GM19099 (cell line): ENCODE measurements around the gene TANC2.

Experiments
- POLR2A ChIP-seq: IDR thresholded peaks from 3 replicates; pipeline ENCODE4 v1.6.1; 2011; ENCODE audit warnings: low read depth; ENCODE audit not compliant: insufficient read length; ENCODE audit errors: extremely low read depth

TANC2 gene

DNA sequence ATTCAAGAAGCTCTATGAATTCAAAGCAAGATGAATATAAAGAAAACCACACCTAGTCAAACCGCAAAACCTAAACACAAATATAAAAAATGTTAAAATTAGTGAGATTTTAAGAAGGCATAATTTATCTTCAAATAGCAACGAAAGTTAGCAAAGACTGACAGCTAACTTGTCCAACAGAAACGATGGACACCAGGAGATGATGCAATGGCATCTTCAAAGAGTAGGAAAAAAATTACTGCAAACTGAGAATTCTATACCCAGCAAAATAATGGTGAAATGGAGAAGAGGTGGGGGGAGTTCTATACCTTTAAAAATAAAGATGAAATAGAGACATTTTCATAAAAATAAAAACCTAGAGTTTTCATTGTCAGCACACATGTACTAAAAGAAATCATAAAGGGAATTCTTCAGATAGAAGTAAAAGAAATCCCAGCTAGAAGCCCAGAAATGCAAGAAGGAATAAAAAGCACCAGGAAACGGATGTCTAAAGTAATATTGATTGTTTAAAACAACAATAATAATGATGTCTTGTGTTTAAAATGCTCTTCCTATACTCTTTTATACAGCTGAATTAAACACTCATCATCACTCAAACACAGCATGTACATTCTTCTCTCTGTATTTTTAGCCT, 24.6 kb upstream of the TANC2 start:
- TF ChIP-seq POLR2A, result no peak

DNA sequence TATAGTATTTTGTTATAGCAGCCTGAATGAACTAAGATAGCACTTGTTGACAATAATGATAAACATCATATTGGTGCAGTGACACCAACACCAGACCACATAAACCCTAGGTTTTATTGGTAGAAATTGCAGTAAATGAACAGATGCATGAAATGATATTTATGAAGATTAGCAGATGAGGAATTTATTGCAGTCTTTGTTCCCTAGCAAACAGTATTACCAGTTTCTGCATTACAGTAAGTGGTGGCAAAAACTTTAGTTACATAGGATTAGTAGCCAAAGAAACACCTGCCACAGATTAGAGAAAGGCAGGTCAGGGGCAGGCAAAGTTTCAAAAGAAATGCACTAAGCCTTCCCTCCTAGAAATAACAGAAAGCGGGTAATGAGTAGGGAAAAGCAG, 17.7 kb upstream of the TANC2 start:
- no peak for TF ChIP-seq POLR2A

DNA sequence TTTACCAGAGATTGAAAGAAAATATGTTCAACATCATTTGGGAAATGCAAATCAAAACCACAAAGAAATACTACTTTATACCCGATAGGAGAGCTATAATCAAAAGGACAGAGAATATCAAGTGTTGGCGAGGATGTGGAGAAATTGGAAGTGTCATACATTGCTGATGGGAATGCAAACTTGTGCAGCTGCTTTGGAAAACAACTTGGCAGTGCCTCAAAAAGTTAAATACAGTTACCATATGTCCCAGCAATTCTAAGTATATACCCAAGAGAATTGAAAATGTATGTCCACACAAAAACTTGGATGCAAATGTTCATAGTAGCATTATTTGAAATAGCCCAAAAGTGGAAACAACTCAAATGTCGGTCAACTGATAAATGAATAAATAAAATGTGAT, 17.0 kb upstream of the TANC2 start:
- no peak for TF ChIP-seq POLR2A

DNA sequence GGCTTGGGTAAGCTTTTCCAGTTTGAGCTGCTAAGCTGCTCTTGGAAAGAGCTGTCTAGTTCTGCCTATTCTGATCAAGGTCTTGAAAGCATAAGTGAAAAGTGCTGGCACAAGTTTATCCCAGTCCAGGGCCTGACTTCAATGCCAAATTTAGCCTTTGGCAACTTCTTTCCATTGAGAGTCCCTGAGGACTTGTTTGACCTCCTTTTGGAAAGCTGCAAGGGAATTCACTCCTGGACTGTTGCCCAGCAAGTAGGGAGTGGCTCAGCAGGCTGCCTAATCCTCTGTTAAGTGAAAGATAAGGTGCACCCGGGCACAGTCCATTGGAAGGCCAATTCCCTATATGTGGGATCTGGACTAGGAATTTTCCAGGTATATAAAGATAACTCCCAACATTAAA, 16.0 kb upstream of the TANC2 start:
- TF ChIP-seq POLR2A, result no peak

DNA sequence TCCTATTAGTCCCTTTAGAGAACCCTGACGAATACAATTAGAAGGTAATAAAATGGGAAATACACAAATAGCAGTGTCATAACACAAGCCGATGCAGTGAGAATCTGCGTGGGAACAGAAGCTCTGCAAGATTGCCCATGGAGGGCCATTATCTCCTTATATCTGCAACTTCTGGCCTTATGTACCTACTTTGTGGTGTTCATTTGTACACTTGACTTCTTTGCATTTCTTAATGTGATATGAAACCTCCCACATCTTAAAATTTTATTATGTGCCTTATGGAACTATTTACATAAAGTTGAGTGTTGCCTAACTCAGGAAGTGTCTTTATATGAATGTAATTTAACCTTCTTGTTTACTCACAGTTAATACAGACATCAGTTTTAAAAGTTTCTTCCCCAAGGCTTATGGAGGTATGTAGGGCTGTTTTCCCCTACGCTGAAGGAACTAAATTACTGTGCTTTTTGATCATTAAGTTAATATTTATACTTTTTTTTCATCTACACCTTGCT, 10.1 kb upstream of the TANC2 start:
- TF ChIP-seq POLR2A, result no peak

DNA sequence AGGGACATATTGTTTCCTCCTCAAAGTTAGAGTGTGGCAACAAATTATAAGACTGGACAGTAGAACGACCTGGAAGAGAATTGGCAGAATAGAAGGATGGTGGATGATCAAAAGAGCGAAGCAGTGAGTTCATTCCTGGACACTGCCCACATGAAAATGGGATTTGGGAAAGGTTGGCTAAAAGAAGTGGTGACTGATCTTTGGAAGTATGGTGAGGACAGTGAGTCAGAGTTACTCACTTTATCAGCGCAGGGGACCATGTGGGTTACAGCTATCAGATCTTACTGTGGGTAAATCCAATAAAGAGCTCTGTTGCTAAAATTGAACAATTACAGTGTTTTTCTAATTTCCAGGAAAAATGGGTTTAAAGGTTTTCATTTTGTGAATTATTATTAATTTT, 2.7 kb upstream of the TANC2 start:
- no peak for TF ChIP-seq POLR2A

DNA sequence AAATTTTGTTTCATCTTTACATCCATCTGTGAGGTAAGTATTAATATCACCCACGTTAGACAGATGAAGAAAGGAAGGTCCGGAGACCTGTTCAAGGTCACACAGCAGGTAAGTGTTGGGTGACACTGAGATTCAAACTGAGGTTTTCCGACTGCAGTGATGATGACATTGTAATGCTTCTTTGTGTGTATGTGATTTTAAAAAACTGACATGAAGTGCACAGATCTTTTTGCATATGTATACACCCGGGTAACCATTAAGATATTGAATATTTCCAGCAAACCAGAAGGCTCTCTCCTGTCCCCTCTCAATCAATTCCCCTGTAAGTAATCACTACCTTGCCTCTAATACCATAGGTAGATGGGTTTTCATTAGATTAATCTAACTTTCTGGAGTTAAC, 1.5 kb upstream of the TANC2 start:
- TF ChIP-seq POLR2A, result no peak

DNA sequence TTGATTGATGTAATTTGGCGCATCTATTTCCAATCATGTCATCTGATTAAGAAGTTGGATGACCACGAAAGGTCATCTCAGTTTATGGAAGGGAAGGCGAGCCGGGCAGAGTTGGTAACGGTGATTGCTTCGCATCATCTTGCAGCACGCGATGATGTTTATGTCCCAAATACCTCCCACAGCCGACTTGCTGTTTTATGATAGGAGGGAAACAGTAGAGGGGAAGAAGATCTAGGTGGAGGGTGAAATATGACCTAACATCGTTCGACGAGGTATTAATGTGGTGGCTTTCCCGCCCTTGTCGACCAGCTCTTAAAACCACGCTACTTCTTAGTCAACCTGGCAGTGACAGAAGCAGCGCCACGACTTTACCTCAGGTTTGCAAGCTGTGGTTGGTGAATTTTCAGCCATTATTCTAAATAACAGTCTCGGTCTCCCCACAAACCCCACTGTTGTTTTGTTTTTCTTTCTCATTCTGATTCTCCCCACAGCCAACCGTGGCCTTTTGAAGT, 805 bp upstream of the TANC2 start:
- TF ChIP-seq POLR2A, result no peak

DNA sequence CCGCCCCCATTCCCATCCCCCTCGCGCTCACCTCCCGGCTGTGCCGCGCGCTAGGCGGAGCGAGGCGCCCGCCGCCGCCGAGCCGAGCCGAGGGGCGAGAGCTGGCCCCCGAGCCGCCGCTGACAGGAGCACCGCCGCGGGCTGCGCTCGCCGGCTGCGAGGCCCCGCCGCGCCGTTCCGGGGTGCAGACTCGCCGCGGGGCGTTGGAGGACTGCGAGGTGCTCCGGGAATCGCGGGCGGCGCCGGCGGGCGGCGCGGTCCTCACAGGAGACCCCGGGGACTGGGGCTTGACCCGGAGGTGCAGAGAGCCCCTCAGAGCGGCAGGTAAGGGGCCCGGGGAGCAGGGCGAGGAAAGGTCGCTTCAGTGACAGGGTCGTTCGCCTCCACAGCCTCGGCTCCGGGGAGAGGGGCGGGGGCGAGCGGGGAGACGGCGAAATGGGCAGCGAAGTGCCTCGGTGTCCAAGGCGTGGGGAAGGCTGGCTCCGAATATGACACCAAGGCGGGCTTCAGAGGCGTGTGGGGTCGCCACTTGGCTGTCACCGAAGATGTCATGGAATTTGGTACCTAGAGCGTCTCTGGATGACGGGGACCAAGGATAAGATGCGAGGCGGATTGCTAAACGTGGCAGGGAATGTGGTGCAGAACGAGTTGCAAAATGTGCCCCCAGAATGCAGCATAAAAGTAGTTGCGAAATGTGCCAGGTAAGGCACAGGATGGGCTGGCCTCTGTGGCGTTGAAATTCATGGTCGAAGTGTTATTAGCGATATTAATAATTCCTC, 580 bp downstream of the TANC2 start:
- no peak for TF ChIP-seq POLR2A

DNA sequence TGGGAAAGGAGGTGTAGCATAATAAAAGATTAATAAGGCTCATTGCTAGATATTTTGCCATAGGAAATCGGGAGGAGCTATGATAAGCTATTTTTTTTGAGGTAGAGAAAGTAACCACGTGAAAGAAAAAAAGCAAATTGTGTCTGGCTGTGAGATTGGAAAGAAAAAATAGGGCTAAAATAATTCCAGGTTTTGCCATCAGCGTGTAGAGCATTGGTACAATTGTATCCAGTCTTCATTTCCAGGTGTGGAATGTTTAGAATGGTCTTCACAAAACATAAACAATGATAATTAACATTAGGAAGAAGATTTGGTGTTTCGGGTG, 1.1 kb downstream of the TANC2 start:
- TF ChIP-seq POLR2A, result no peak

DNA sequence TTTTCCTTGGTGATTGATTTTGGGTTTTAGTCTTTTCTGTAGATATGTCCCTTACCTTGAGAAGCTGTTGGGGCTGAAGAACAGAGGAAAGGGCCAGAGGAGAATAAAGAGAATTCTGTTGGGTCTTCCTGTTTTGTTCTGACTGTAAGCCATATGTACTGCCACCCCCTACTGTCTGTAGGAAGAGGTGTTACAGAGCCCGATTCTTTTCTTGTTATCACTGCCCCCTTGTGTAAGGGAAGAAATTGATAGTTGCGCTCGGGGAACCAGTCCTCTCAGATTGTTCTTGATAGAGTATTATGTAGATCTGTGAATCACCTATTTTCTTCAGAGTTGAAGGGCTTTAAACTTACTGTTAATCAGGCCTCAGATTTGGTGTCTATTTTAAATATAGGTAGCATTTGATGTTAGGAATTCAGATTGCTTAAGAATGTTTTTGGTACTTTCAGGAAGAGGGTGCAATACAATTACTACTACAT, 2.4 kb downstream of the TANC2 start:
- no peak for TF ChIP-seq POLR2A

DNA sequence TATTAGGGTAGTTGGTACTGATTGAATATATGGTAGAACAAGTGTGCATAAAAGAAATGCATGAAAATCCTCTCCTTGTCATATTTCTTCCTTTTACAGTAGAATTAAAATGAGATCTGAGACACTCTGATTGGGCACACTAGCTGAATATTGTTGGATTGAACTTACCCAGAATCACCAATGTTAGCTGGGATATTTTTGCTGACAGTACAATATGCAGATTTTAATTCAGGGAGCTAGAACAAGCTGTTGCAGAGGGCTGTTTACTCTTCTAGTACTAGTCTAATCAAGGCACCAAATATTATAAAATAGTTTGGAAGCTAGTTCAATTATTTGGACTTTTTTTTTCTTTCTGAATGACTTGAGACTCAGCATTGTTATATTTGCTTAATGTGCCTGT, 4.6 kb downstream of the TANC2 start:
- TF ChIP-seq POLR2A, result no peak

DNA sequence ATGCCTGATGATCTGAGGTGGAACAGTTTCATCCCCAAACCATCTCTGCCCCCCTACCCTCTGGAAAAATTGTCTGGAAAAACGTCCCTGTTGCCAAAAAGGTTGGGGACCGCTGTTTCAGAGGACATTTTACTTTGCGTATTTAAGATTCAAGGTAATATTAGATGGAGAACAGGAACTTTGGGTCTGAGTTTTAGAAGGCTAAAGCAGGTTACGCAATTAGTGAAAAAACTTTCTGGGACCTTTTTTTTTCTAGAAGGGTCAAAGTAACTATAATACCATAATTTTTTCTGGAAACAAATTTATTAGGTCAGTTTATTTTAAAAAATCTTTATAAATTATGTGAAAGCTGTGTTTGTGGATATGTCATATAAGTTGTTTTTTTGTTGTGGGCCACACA, 5.8 kb downstream of the TANC2 start:
- TF ChIP-seq POLR2A, result no peak

DNA sequence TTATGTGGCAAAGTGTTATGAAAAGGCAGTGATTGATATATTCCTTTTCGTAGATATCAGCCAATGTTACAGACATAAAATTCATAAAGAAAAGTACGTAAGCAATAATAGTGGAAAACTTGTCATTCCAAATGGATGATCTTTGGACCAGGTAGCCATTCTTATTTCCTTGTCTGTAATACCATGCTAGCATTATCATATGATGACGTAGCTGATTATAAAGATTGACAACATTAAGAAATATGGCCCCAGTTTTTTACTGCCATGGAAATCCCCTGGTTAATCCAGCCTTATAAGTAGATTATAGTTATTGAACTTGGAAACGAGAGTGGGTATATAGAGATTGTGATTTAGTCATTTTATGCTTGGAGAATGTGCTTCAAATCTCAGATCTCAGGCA, 8.8 kb downstream of the TANC2 start:
- no peak for TF ChIP-seq POLR2A

DNA sequence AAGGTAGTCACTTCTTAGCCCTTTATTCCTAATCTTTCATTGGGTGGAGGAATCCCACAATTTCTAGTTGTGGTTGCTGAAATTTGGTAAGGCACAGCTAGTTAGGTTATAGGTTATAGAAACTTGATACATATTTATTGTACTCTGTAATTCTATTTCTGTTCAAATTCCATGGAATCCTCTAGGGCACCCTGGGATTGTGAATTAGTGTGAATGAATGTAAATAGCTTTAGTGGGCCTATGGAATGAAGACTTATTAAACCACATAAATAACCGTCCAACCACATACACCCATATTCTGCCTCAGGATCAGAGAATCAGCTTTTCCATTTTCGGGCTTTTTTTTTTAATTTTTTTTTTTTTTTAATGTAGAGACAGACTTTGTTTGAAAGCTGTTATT, 9.2 kb downstream of the TANC2 start:
- TF ChIP-seq POLR2A, result no peak

DNA sequence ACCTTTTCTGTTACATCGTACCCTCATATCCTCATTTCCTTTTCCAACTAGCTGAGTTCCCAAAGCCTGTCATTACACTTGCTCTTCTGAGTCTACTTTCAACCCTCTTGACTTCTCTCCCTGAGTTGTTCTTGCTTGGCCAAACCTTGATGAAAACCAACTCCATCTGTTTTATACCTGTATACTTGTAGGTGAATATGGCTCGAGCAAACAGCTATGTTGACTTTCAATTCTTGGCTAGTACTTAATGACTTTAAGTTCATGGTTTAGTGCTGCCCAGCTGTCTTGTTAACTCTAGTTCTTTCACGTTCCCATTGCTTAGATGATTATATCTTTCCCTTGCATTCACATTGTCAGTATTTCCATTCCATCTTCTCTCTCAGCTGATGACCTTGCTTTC, 14.8 kb downstream of the TANC2 start:
- TF ChIP-seq POLR2A, result no peak

DNA sequence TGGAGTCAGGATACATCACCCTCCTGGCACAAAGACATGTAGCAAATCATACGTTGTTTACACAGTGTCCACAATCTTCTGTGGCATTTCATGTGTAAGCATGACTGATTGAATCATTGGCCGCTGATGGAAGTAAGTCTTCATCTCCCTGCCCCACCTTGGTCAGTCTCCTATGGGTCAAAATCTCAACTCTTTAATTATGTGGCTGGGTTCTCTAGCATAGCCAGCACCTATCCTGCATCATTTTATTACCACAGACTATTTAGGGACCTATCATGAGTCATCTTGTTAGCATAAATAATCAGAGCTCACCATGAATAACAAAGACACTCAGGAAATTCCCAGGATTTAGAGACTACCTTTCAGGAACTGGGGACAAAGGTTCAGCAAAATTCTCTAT, 15.9 kb downstream of the TANC2 start:
- no peak for TF ChIP-seq POLR2A

DNA sequence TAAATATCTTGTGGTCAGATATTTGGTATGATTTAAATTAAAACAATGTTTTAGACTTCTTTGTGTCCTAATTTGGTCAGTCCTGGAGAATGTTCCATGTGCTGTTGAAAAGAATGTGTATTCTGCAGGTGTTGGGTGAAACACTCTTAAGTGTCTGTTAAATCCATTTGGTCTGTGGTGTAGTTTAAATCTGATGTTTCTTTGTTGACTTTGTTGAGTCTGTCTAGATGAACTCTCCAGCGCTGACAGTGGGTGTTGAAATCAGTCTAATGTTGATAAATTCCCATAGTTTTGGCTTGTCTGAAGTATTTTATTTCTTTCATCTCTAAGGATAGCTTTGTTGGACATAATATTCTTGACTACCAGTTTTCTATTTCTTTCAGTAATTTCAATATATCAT, 18.8 kb downstream of the TANC2 start:
- TF ChIP-seq POLR2A, result no peak
